ENCODE results near the gene DRAM1.

- TF ChIP-seq CTCF (IDR thresholded peaks at IDR 0.05) (no peak), MAX (IDR thresholded peaks at IDR 0.05; ENCODE audit: low read depth) (no peak), POLR2AphosphoS5 (IDR thresholded peaks at IDR 0.05; ENCODE audit: low read depth, low read length) (no peak), USF2 (IDR thresholded peaks at IDR 0.05; ENCODE audit: borderline replicate concordance, low read depth, low read length) (no peak)
Measured at GRCh38 chr12:101909646-101910045, 32.3 kb downstream of the DRAM1 start.

Data from SK-N-SH (cell line).